GM23338 (cell line): ENCODE data around the gene PMAIP1. TPM values are rescaled to one million over a fixed set of nuclear protein-coding genes. Genes with fewer than 3 reads are reported as not detected.

Experiments
- ATAC-seq: fragments of 200-7000 bp; cut with Tn5 transposase; 3 replicates; pipeline ENCODE4 v1.9.1; 2020
- DNase-seq: peaks from one replicate; pipeline ENCODE4 v3.0.0-alpha.2; 2015; ENCODE audit warnings: low spot score
- H2AFZ ChIP-seq: fragments of 200-600 bp; sonication (generic); 2 replicates; pipeline ENCODE4 v1.8.0; 2016; ENCODE audit warnings: antibody characterized with exemption, mild to moderate bottlenecking, moderate library complexity
- H3F3A ChIP-seq: fragments of 200-600 bp; sonication (generic); replicated peaks from 2 replicates; pipeline ENCODE4 v1.8.0; 2017; ENCODE audit warnings: antibody characterized with exemption, mixed run types, low read depth
- H3K27ac ChIP-seq: fragments of 200-600 bp; sonication (generic); 2 replicates; pipeline ENCODE4 v1.6.1; 2016; ENCODE audit warnings: low read depth
- H3K27me3 ChIP-seq: fragments of 200-600 bp; sonication (generic); 2 replicates; pipeline ENCODE4 v1.8.0; 2016; ENCODE audit warnings: mild to moderate bottlenecking, mixed run types, moderate library complexity; ENCODE audit not compliant: insufficient read depth
- H3K36me3 ChIP-seq: fragments of 200-600 bp; sonication (generic); 2 replicates; pipeline ENCODE4 v1.8.0; 2016; ENCODE audit warnings: mild to moderate bottlenecking; ENCODE audit not compliant: insufficient read depth
- H3K4me1 ChIP-seq: fragments of 200-600 bp; sonication (generic); 2 replicates; pipeline ENCODE4 v1.8.0; 2016; ENCODE audit warnings: mild to moderate bottlenecking, moderate library complexity; ENCODE audit not compliant: insufficient read depth
- H3K4me2 ChIP-seq: fragments of 200-600 bp; sonication (generic); 2 replicates; pipeline ENCODE4 v1.7.1; 2017; ENCODE audit warnings: mixed run types
- H3K4me3 ChIP-seq: fragments of 200-600 bp; sonication (generic); 2 replicates; pipeline ENCODE4 v1.6.1; 2016; ENCODE audit warnings: mixed run types
- H3K79me2 ChIP-seq: fragments of 200-600 bp; sonication (generic); replicated peaks from 2 replicates; pipeline ENCODE4 v1.8.0; 2017; ENCODE audit warnings: mild to moderate bottlenecking; ENCODE audit not compliant: insufficient read depth
- H3K9me2 ChIP-seq: fragments of 200-600 bp; sonication (generic); 2 replicates; pipeline ENCODE4 v1.8.0; 2017; ENCODE audit not compliant: insufficient read depth
- H4K20me1 ChIP-seq: fragments of 200-600 bp; sonication (generic); replicated peaks from 2 replicates; pipeline ENCODE4 v1.8.0; 2017; ENCODE audit warnings: mild to moderate bottlenecking; ENCODE audit not compliant: insufficient read depth
- H3K27ac Mint-ChIP-seq: 2 replicates; pipeline ENCODE4 v1.8.0; 2020; ENCODE audit warnings: inconsistent platforms, mild to moderate bottlenecking, moderate library complexity, mixed read lengths
- H3K27me3 Mint-ChIP-seq: 3 replicates; pipeline ENCODE4 v1.8.0; 2022; ENCODE audit warnings: low read depth, mild to moderate bottlenecking, moderate library complexity, mixed read lengths, inconsistent platforms; ENCODE audit not compliant: insufficient read depth, poor library complexity
- H3K36me3 Mint-ChIP-seq: 3 replicates; pipeline ENCODE4 v1.8.0; 2021; ENCODE audit warnings: low read depth, mild to moderate bottlenecking, inconsistent platforms, moderate library complexity, mixed read lengths
- H3K4me1 Mint-ChIP-seq: 3 replicates; pipeline ENCODE4 v1.8.0; 2020; ENCODE audit warnings: mild to moderate bottlenecking, inconsistent platforms, mixed read lengths
- H3K4me3 Mint-ChIP-seq: 3 replicates; pipeline ENCODE4 v1.8.0; 2021; ENCODE audit warnings: moderate library complexity, mild to moderate bottlenecking, inconsistent platforms, mixed read lengths
- H3K9me3 Mint-ChIP-seq: 3 replicates; pipeline ENCODE4 v1.8.0; 2020; ENCODE audit warnings: moderate library complexity, mild to moderate bottlenecking, inconsistent platforms, mixed read lengths
- CREB1 ChIP-seq: fragments of 250-450 bp; sonication (Bioruptor Pico); IDR thresholded peaks from 2 replicates; pipeline ENCODE4 v1.5.0; 2020; ENCODE audit warnings: low read depth, mild to moderate bottlenecking, moderate library complexity
- CTCF ChIP-seq, 2 experiments: fragments of 200-600 bp in 1 of 2; sonication (generic) in 1 of 2; conservative IDR thresholded peaks; 2 replicates each; pipeline versions ENCODE4 v1.5.1 to v1.6.1; 2016 to 2017; ENCODE audit warnings: antibody characterized with exemption in 2 of 2, low read depth in 2 of 2, mild to moderate bottlenecking in 2 of 2, moderate library complexity in 1 of 2
- ETS1 ChIP-seq: IDR thresholded peaks from 2 replicates; pipeline ENCODE4 v1.6.1; 2016; ENCODE audit warnings: antibody characterized with exemption
- EZH2 ChIP-seq: fragments of 200-600 bp; sonication (generic); IDR thresholded peaks from one replicate; pipeline ENCODE4 v1.8.0; 2017; ENCODE audit warnings: antibody characterized with exemption, mild to moderate bottlenecking, low read depth; ENCODE audit not compliant: unreplicated experiment
- EZH2phosphoT487 ChIP-seq: fragments of 200-600 bp; sonication (generic); IDR thresholded peaks from one replicate; pipeline ENCODE4 v1.8.1; 2018; ENCODE audit warnings: antibody characterized with exemption; ENCODE audit not compliant: unreplicated experiment
- JUNB ChIP-seq: IDR thresholded peaks from one replicate; pipeline ENCODE4 v1.6.1; 2016; ENCODE audit warnings: antibody characterized with exemption; ENCODE audit not compliant: unreplicated experiment
- NANOG ChIP-seq: IDR thresholded peaks from 2 replicates; pipeline ENCODE4 v1.6.1; 2016; ENCODE audit warnings: antibody characterized with exemption, borderline replicate concordance
- POLR2AphosphoS5 ChIP-seq: IDR thresholded peaks from 2 replicates; pipeline ENCODE4 v1.6.1; 2016; ENCODE audit warnings: antibody characterized with exemption, low read depth
- STAT1 ChIP-seq: IDR thresholded peaks from one replicate; pipeline ENCODE4 v1.6.1; 2016; ENCODE audit warnings: antibody characterized with exemption; ENCODE audit not compliant: unreplicated experiment
- ZNF114 ChIP-seq: fragments of 250-450 bp; sonication (Bioruptor Pico); IDR thresholded peaks from 2 replicates; pipeline ENCODE4 v1.5.0; 2020; ENCODE audit warnings: mild to moderate bottlenecking, moderate library complexity
- ZNF331 ChIP-seq: fragments of 250-450 bp; sonication (Bioruptor Pico); IDR thresholded peaks from 2 replicates; pipeline ENCODE4 v1.5.0; 2020; ENCODE audit warnings: low read depth, mild to moderate bottlenecking, moderate library complexity
- polyA plus RNA-seq: library from polyadenylated mRNA; unstranded; fragments of >200 nt; fragmentation: Nextera tagmentation; extraction: Ambion mirVana; gene quantifications from 2 replicates; pipeline ENCODE4 v1.2.1, GENCODE V29; 2016
- total RNA-seq: library from RNA; depleted of rRNA; stranded (reverse); fragments of >200 nt; shearing (Covaris generic); gene quantifications from 2 replicates; pipeline ENCODE4 v1.2.3, GENCODE V29; 2014
- TF ChIP-seq, protein P1 (sequence below): fragments of 250-450 bp; sonication (Bioruptor Pico); IDR thresholded peaks from 2 replicates; pipeline ENCODE4 v1.5.0; 2020; ENCODE audit warnings: mild to moderate bottlenecking, moderate library complexity
- TF ChIP-seq, protein P2 (sequence below): IDR thresholded peaks from one replicate; pipeline ENCODE4 v1.6.1; 2018; ENCODE audit warnings: antibody characterized with exemption; ENCODE audit not compliant: unreplicated experiment

Gene PMAIP1
- total and polyA plus RNA-seq, 2 experiments from 2014 or later: 156 to 296 TPM

- H3K79me2 ChIP-seq: no peaks in the 10 kb centered on the region
- H3K4me2 ChIP-seq: no peak overlapping the region
- Mint-ChIP-seq H3K4me3 (no peak overlapping the region), H3K4me1 (no peaks in the 10 kb centered on the region), H3K27me3 (peaks cover 3% of the 10 kb centered on the region), H3K9me3 (no peaks in the 10 kb centered on the region), H3K27ac (no peak overlapping the region), H3K36me3 (no peaks in the 10 kb centered on the region)
- H2AFZ ChIP-seq: no peak overlapping the region
- TF ChIP-seq ZNF114 (CRISPR knock-in tag) (no peak), ZNF331 (CRISPR knock-in tag) (no peak), CTCF (conservative IDR thresholded peaks at IDR 0.05; ENCODE audit: low read depth in 2 of 2) (no peak), ETS1 (no peak), JUNB (no peak), CREB1 (CRISPR knock-in tag) (no peak), EZH2phosphoT487 (no peak), EZH2 (no peak), NANOG (no peak), POLR2AphosphoS5 (no peak), STAT1 (no peak)
- TF ChIP-seq, protein P1, sequence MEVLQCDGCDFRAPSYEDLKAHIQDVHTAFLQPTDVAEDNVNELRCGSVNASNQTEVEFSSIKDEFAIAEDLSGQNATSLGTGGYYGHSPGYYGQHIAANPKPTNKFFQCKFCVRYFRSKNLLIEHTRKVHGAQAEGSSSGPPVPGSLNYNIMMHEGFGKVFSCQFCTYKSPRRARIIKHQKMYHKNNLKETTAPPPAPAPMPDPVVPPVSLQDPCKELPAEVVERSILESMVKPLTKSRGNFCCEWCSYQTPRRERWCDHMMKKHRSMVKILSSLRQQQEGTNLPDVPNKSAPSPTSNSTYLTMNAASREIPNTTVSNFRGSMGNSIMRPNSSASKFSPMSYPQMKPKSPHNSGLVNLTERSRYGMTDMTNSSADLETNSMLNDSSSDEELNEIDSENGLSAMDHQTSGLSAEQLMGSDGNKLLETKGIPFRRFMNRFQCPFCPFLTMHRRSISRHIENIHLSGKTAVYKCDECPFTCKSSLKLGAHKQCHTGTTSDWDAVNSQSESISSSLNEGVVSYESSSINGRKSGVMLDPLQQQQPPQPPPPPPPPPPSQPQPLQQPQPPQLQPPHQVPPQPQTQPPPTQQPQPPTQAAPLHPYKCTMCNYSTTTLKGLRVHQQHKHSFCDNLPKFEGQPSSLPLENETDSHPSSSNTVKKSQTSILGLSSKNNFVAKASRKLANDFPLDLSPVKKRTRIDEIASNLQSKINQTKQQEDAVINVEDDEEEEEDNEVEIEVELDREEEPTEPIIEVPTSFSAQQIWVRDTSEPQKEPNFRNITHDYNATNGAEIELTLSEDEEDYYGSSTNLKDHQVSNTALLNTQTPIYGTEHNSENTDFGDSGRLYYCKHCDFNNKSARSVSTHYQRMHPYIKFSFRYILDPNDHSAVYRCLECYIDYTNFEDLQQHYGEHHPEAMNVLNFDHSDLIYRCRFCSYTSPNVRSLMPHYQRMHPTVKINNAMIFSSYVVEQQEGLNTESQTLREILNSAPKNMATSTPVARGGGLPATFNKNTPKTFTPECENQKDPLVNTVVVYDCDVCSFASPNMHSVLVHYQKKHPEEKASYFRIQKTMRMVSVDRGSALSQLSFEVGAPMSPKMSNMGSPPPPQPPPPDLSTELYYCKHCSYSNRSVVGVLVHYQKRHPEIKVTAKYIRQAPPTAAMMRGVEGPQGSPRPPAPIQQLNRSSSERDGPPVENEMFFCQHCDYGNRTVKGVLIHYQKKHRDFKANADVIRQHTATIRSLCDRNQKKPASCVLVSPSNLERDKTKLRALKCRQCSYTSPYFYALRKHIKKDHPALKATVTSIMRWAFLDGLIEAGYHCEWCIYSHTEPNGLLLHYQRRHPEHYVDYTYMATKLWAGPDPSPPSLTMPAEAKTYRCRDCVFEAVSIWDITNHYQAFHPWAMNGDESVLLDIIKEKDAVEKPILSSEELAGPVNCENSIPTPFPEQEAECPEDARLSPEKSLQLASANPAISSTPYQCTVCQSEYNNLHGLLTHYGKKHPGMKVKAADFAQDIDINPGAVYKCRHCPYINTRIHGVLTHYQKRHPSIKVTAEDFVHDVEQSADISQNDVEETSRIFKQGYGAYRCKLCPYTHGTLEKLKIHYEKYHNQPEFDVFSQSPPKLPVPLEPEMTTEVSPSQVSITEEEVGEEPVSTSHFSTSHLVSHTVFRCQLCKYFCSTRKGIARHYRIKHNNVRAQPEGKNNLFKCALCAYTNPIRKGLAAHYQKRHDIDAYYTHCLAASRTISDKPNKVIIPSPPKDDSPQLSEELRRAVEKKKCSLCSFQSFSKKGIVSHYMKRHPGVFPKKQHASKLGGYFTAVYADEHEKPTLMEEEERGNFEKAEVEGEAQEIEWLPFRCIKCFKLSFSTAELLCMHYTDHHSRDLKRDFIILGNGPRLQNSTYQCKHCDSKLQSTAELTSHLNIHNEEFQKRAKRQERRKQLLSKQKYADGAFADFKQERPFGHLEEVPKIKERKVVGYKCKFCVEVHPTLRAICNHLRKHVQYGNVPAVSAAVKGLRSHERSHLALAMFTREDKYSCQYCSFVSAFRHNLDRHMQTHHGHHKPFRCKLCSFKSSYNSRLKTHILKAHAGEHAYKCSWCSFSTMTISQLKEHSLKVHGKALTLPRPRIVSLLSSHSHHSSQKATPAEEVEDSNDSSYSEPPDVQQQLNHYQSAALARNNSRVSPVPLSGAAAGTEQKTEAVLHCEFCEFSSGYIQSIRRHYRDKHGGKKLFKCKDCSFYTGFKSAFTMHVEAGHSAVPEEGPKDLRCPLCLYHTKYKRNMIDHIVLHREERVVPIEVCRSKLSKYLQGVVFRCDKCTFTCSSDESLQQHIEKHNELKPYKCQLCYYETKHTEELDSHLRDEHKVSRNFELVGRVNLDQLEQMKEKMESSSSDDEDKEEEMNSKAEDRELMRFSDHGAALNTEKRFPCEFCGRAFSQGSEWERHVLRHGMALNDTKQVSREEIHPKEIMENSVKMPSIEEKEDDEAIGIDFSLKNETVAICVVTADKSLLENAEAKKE (CRISPR knock-in tag): no peak
- TF ChIP-seq, protein P2, sequence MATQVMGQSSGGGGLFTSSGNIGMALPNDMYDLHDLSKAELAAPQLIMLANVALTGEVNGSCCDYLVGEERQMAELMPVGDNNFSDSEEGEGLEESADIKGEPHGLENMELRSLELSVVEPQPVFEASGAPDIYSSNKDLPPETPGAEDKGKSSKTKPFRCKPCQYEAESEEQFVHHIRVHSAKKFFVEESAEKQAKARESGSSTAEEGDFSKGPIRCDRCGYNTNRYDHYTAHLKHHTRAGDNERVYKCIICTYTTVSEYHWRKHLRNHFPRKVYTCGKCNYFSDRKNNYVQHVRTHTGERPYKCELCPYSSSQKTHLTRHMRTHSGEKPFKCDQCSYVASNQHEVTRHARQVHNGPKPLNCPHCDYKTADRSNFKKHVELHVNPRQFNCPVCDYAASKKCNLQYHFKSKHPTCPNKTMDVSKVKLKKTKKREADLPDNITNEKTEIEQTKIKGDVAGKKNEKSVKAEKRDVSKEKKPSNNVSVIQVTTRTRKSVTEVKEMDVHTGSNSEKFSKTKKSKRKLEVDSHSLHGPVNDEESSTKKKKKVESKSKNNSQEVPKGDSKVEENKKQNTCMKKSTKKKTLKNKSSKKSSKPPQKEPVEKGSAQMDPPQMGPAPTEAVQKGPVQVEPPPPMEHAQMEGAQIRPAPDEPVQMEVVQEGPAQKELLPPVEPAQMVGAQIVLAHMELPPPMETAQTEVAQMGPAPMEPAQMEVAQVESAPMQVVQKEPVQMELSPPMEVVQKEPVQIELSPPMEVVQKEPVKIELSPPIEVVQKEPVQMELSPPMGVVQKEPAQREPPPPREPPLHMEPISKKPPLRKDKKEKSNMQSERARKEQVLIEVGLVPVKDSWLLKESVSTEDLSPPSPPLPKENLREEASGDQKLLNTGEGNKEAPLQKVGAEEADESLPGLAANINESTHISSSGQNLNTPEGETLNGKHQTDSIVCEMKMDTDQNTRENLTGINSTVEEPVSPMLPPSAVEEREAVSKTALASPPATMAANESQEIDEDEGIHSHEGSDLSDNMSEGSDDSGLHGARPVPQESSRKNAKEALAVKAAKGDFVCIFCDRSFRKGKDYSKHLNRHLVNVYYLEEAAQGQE: no peak
- H3K9me2 ChIP-seq: no peaks in the 10 kb centered on the region
- no peaks in the 10 kb centered on the region for H3F3A ChIP-seq
- no peaks in the 10 kb centered on the region for H4K20me1 ChIP-seq
- no peak for DNase-seq
- H3K36me3 ChIP-seq: no peaks in the 10 kb centered on the region
- no peak overlapping the region for H3K4me3 ChIP-seq
- no peaks in the 10 kb centered on the region for H3K4me1 ChIP-seq
- no peak for ATAC-seq
- no peak overlapping the region for H3K27ac ChIP-seq
- H3K27me3 ChIP-seq: no peaks in the 10 kb centered on the region
Measured at GRCh38 chr18:59952283-59953007, 52.6 kb downstream of the PMAIP1 start.
